Lung (tissue), 12 donors: ENCODE data around the gene AFAP1. TPM values are rescaled to one million over a fixed set of nuclear protein-coding genes. Genes with fewer than 3 reads are reported as not detected.

Experiments
- ATAC-seq: fragments of 200-7000 bp; cut with Tn5 transposase; one replicate; pipeline ENCODE4 v1.9.1; 2020; ENCODE audit warnings: moderate number of reproducible peaks; ENCODE audit not compliant: insufficient read depth, low FRiP score
- DNase-seq, 3 donors: peaks; one replicate each; pipeline ENCODE4 v3.0.0-alpha.2; 2013 to 2017
- H3K27ac ChIP-seq, 2 donors: one replicate each; pipeline ENCODE4 v1.5.1; 2013; ENCODE audit warnings: mild to moderate bottlenecking in 2 of 2, moderate library complexity in 2 of 2, control low read depth in 1 of 2, inconsistent platforms in 1 of 2, low read depth in 1 of 2, low read length in 1 of 2
- H3K27me3 ChIP-seq, 3 donors: one replicate each; pipeline ENCODE4 v1.5.1; 2013; ENCODE audit warnings: low read length in 2 of 3; ENCODE audit not compliant: control insufficient read depth in 3 of 3, insufficient read depth in 3 of 3
- H3K36me3 ChIP-seq, 4 donors: one replicate each; pipeline ENCODE4 v1.5.1; 2013; ENCODE audit warnings: low read length in 4 of 4, mild to moderate bottlenecking in 1 of 4, moderate library complexity in 1 of 4; ENCODE audit not compliant: control insufficient read depth in 4 of 4, insufficient read depth in 4 of 4
- H3K4me1 ChIP-seq, 5 donors: one replicate each; pipeline ENCODE4 v1.5.1; 2013; ENCODE audit warnings: low read length in 5 of 5, mild to moderate bottlenecking in 2 of 5, moderate library complexity in 1 of 5; ENCODE audit not compliant: control insufficient read depth in 5 of 5, insufficient read depth in 5 of 5
- H3K4me3 ChIP-seq: one replicate; pipeline ENCODE4 v1.5.1; 2013; ENCODE audit warnings: mild to moderate bottlenecking, control low read depth, moderate library complexity
- H3K9ac ChIP-seq, 2 donors: one replicate each; pipeline ENCODE4 v1.5.1; 2013; ENCODE audit warnings: low read length in 2 of 2, control low read depth in 1 of 2; ENCODE audit not compliant: insufficient read depth in 1 of 2
- H3K9me3 ChIP-seq, 4 donors: one replicate each; pipeline ENCODE4 v1.5.1; 2013; ENCODE audit warnings: low read length in 3 of 4, mild to moderate bottlenecking in 1 of 4, moderate library complexity in 1 of 4; ENCODE audit not compliant: control insufficient read depth in 4 of 4, insufficient read depth in 3 of 4
- CTCF ChIP-seq: IDR thresholded peaks from 2 replicates; pipeline ENCODE4 v1.5.1; 2012; ENCODE audit warnings: mild to moderate bottlenecking; ENCODE audit errors: control extremely low read depth, extremely low read depth
- WGBS, 2 donors: extraction: QIAGEN DNeasy Blood & Tissue Kit; methylation state at CpG; one replicate each; pipeline ENCODE4 v1.1.7; 2013; 5-methylcytosine and 5-hydroxymethylcytosine counted together
- polyA plus RNA-seq, 2 donors: library from polyadenylated mRNA; stranded (reverse); fragments of 200-250 nt; gene quantifications; one replicate each; pipeline ENCODE4 v1.2.1, GENCODE V29; 2013
- total RNA-seq, 2 donors: library from RNA; depleted of rRNA in 1 of 2; stranded (reverse); fragments of >200 nt in 1 of 2; gene quantifications; one replicate each; pipeline ENCODE4 v1.2.1, GENCODE V29; 2014 to 2021
- donor health status: control.
- donor health status: control.
- donor health status: Bipolar disorder and iron deficiency.
- donor health status: healthy.
- donor health status: DM: yes; HTN: yes; CAD: no.

The AFAP1 gene
- total and polyA plus RNA-seq, 4 donors, result 5.3 to 34.1 (median 12.3) TPM

- Histone ChIP-seq H3K4me3 (no peak overlapping the region), H3K4me1 (peaks cover 4 to 36% (median 16%) of the 10 kb centered on the region in 5 donors), H3K9ac (peak overlapping the region in 1 of 2 donors; percentile 44), H3K9me3 (no peaks in the 10 kb centered on the region), H3K27ac (no peak overlapping the region), H3K36me3 (peaks cover 0 to 2% (median 0%) of the 10 kb centered on the region in 4 donors), H3K27me3 (no peaks in the 10 kb centered on the region)
- TF ChIP-seq CTCF, result no peak
- 46 to 50% methylated on average over 15 of the region's 15 CpGs for WGBS, 2 donors
- DNase-seq, result peak in 2 of 3 donors; percentile 43 to 57
- no peak for ATAC-seq
Measured at GRCh38 chr4:7876201-7876875, 63.3 kb downstream of the AFAP1 start.

- DNase-seq, result no peak
- Histone ChIP-seq H3K9ac (no peak overlapping the region), H3K36me3 (peaks cover 0 to 4% (median 4%) of the 10 kb centered on the region in 4 donors), H3K27me3 (no peaks in the 10 kb centered on the region), H3K4me1 (peaks cover 3 to 26% (median 18%) of the 10 kb centered on the region in 5 donors), H3K4me3 (no peak overlapping the region), H3K9me3 (no peaks in the 10 kb centered on the region), H3K27ac (no peak overlapping the region)
- ATAC-seq, result no peak
- TF ChIP-seq CTCF, result no peak
- WGBS, 2 donors, result 94 to 97% methylated on average over 3 of the region's 3 CpGs
Measured at GRCh38 chr4:7874838-7875237, 64.8 kb downstream of the AFAP1 start.

GRCh38 chr4:7873881-7874280 lies 65.8 kb downstream of the AFAP1 start:
- no peaks in the 10 kb centered on the region for H3K27me3 ChIP-seq
- 94 to 97% methylated on average over 1 of the region's 1 CpG for WGBS, 2 donors
- H3K36me3 ChIP-seq, result peaks cover 0 to 12% (median 4%) of the 10 kb centered on the region in 4 donors
- no peak overlapping the region for H3K9ac ChIP-seq
- H3K27ac ChIP-seq, result no peak overlapping the region
- H3K9me3 ChIP-seq, result no peaks in the 10 kb centered on the region
- ATAC-seq (no peak), DNase-seq (no peak)
- TF ChIP-seq CTCF, result no peak
- H3K4me1 ChIP-seq, result peaks cover 3 to 26% (median 16%) of the 10 kb centered on the region in 5 donors
- H3K4me3 ChIP-seq, result no peak overlapping the region
